ENCODE data around the gene IFI6.
"Not testable (repeated sequence)": the region's sequence is repeated elsewhere in the genome, so short reads cannot be mapped to it uniquely, and the experiment has no call there.

IFI6 gene

DNA sequence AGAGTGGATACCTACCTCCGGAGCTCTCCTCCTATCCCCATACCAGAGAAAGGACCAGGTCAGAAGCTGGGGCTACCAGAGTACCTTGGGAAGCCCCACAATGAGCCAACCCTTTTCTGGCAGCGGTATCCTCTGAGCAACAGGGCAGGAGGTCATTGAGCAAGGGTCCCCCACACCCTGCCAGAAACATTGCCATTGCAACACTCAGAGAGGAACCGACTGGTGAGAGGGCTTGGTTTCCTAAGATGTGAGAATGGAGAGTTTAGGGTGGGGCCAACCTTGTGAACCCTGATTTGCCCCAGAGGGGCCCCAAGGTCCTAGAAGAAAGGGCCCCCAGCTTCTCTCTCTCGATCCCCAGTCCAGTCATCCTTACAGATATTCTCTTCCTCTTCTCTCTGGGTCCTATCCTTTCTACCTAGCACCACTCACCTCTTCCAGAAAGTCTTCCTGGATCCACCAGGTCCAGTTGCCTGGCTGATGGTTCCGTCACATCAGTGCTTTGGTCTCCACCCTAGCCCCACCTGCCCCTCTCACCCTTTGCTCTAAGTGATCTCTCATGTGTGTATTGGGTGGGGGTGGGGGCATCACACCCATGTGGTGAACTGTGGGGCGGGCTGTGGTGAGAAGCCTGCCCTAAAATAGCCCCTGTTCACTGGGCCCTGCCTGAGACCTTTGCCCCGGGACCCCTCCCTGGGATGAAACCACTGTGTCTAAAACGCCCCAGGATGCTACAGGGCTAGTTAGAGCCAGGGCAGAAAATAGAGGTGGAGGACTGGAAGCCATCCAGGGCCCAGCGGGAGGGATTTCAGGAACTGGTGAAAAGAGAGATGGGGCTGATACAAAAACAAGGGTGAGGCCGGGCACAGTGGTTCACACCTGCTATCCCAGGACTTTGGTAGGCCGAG, 45.7 kb downstream of the IFI6 start:
- no peak for DNase-seq

DNA sequence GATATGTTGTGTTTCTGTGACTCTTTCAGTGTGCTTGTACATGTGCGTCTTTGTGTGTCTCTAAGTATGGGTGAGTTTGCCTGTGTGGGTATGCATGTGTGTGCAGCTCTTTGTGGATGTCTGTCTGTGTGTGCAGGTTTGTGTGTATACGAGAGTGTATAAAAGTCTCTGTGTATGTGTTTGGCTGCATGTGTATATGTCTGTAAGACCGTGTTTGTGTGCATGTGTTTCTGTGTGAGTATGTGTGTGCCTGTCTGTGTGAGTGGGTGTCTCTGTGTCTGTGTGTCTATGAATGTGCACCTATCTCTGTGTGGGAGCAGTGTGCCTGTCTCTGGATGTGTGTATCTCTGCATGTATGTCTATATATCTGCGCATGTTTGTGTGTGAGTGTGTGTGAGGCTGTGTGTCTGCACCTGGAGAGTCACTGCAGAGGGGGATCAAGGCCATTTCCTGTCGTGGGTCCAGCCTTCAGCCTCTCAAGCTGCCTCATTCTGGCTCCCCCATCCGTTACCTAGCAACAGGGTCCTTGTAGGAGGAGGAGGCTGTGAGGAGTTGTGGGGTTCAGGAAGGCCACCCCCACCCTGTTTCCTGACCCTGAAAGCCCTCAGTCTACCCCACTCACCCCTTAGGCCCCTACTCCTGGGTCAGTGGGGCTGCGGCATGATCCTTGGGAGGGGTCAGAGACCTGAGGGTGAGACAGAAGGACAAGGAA, 47.4 kb downstream of the IFI6 start:
- no peak for DNase-seq

DNA sequence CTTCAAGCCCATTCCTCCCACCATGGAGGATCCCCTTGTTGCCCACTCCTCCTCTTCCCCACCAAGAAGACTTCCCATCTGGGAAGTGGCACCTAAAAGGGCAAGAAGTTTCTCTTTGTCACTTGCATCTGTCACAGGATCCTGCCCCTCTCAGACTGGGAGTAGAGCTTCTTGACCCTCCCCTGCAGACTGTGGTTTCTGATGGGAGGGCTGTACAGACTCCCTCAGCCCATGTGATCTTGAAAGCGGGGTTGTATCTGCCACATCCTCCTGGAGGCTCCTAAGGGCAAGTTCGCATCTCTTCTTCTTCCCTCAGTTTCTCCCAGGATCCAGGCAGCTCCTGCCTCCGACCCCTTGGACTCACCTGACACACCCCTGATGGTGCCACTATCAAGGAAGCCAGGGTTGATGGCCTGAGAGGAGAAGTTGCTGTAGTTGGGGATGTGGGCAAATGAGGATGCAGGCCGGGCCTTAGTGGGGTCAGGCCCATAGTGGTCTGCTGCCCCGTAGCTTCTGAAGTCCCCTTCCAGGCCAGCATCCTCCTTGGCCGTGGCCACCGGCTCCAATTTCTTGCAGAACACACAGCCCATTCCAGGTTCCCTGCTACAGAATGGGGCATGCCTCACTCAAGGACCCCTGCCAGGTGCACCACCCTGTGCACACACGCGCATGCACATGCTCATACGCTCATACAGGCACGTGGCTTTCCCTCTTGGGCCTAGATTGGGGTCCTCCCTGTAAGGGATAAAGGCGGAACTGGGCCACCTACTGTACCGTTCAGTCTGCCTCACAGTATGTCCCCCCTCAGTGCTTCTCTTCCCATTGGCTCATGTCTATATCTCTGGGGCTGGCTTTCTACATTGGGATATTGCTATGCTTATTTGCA, 48.4 kb downstream of the IFI6 start:
- DNase-seq: no peak

DNA sequence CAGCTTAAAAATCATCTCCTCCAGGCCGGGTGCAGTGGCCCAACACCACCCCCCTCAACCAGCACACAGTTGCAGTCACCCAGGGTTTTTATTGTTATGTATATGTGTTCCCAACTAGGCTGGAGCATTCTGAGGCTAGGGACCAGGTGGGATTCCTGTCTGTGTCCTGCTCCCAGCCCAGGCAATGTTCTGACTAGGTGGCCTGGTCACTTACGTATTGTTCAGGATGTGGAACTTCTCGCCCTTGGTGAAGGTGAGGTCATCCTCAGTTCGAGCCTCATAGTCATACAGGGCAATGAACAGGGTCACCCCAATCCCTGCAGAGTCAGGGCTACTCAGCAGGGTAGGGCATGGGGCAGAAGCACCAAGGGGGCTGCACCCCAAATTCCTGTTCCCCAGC, 49.2 kb downstream of the IFI6 start:
- no peak for DNase-seq

DNA sequence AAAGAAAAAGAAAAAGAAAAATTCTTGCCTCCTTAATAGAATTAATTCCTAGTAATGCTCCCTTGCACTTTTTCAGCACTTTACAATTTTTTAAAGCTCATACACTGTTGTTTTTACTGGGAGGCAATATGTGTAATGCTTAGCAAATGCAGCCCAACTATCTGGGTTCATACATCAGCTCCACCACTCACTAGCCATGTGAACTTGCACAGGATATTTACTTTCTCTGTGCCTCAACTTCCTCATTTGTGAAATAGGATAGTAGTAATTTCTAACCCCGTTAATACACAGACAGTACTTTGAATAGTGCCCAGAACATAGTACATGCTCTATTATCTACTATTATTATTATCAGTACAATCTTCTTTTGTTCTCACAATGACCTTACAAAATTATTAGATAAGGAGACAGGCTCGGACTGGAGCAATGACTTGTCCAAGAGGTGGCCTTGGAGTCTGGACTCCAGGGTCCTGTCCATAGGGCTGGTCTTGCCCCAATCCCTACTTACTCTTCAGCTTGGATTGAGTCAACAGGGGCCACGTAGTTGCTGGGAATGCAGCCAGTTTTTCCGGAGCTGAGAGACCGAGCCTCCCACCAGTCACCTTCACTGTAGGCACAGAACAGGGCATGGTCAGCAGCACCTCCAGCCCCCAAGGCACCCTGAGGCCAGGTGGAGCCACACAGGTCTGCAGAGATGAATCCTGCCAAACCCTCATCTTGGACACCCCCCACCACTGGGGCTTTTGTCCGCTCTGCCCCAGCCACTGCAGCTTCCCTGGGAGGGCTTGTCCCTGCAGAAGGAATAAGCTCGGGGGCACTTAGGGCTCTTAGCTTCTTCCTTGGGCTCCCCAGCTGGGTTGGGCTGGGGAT, 50.7 kb downstream of the IFI6 start:
- DNase-seq: no peak

DNA sequence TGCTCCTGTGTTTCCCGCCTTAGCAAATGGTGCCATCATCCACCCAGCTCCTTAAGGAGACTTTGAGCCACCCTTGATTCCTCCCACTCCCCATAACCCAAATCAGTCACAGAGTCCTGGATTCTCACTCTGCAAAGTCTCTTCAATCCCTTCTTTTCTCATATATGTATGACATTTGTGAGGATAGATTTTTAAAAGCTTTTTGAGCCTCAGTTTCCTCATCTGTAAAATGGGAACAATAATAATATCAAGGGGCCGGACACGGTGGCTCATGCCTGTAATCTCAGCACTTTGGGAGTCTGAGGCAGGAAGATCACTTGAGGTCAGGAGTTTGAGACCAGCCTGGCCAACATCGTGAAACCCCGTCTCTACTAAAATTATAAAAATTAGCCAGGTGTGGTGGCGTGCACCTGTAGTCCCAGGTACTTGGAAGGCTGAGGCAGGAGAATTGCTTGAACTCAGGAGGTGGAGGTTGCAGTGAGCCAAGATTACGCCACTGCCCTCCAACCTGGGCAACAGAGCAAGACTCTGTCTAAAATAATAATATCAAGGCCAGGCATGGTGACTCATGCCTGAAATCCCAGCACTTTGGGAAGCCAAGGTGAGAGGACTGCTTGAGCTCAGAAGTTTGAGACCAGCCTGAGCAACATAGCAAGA, 52.1 kb downstream of the IFI6 start:
- DNase-seq: not testable (repeated sequence)

DNA sequence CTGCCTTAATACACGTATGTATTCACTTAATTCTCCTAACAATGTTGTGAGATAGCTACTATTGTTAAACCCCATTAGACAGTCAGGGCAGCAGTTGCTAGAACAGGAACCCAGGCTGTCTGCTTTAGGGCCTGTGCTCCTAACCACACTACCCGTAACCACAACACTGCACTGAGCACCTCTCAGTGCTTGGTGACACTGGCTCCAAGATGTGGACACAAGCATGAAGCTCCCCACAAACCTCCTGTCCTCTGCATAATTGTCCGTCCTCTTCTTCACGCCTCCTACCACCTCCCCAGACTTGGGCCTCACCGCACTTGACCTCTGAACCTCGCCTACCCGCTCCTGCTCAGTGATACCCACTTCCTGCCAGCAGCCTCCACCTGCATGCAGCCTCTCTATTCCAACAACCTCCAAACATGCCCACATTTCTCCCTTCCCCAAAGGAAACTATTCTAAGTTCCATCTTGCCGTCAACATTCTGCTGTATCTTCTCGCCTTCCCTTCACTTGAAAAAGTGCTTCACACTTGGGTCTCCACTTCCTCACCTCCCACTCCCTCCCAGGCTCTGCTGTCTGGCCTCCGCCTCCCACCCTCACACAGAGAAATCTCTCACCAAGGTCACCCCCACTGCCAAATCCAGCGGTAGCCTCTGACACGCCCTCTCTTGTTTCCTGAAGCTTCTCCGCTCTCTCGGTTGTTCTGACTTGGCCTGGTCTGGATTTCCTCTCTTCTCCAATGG, 53.5 kb downstream of the IFI6 start:
- DNase-seq: peak in 1 of 5 donors; percentile 63

DNA sequence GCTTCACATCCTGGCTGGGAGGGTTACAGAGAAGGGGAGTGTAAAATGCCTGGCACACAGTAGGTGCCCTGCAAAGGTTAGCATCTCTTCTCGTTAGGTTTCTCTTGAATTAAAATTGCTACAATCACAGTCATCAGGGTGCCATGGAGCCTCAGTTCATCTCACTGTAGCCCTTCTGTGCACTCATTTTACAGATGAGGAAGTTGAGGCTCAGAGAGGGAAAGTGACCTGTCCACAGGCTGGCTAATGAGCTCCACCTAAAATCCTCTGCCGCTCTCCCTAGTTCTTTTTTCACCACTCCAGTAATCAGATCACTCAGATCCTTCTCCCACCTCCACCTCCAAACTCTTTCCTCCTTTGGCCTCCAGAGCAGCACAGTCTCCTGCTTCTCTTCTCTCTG, 54.6 kb downstream of the IFI6 start:
- no peak for DNase-seq

DNA sequence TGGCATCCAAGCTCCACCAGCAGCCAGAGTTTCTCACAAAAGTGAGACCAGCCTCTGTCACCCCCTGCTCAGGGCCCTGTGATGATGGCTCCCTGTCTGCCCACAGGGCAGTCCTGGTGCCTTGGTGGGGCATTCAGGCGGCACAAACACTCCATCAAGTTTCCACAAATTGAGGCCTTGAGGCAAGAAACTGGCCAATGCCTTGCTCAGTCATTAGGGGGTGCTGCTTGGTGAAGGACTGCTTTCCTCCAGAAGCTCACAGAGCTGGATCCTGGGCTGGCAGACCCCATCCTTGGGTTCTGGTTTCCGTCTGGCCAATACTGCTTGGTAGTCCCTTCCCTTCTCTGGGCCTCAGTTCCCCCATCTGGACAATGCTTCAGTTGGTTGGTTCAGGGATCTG, 55.6 kb downstream of the IFI6 start:
- no peak for DNase-seq
